HepG2 (cell line): ENCODE data around the gene ADCY9. TPM values are rescaled to one million over a fixed set of nuclear protein-coding genes. Genes with fewer than 3 reads are reported as not detected.

Experiments
- HOXA9 ChIP-seq: sonication (generic); formaldehyde crosslinking; IDR thresholded peaks from 2 replicates; pipeline ENCODE4 v1.8.1; 2022; ENCODE audit warnings: missing genetic modification reagents, mild to moderate bottlenecking, moderate library complexity, borderline replicate concordance
- KLF11 ChIP-seq: IDR thresholded peaks from 2 replicates; pipeline ENCODE4 v1.6.1; 2016; ENCODE audit warnings: missing compliant biosample characterization
- MED8 ChIP-seq: sonication (generic); formaldehyde crosslinking; IDR thresholded peaks from 2 replicates; pipeline ENCODE4 v1.8.1; 2023; ENCODE audit warnings: mild to moderate bottlenecking, missing genetic modification reagents; ENCODE audit not compliant: insufficient replicate concordance
- MTA1 ChIP-seq: sonication (generic); formaldehyde crosslinking; IDR thresholded peaks from 2 replicates; pipeline ENCODE4 v1.4.0; 2020; ENCODE audit warnings: missing genetic modification reagents, mild to moderate bottlenecking, borderline replicate concordance
- NFKB2 ChIP-seq: sonication (generic); formaldehyde crosslinking; IDR thresholded peaks from 2 replicates; pipeline ENCODE4 v1.4.0; 2020; ENCODE audit warnings: missing genetic modification reagents, borderline replicate concordance
- NR2F6 ChIP-seq, 2 experiments: IDR thresholded peaks; 2 replicates each; pipeline ENCODE4 v1.6.1; 2016; ENCODE audit warnings: antibody characterized with exemption in 1 of 2, mild to moderate bottlenecking in 1 of 2
- RNF2 ChIP-seq: fragments of 450-650 bp; conservative IDR thresholded peaks from 2 replicates; pipeline ENCODE4 v1.6.1; 2016; ENCODE audit warnings: low read depth
- SKI ChIP-seq: fragments of 450-650 bp; IDR thresholded peaks from one replicate; pipeline ENCODE4 v1.6.1; 2018; ENCODE audit warnings: mild to moderate bottlenecking; ENCODE audit not compliant: partially characterized antibody
- SOX6 ChIP-seq, 2 experiments: fragments of 450-650 bp in 1 of 2; sonication (generic) in 1 of 2; formaldehyde crosslinking in 1 of 2; IDR thresholded peaks; 2 replicates each; pipeline versions ENCODE4 v1.4.0 to v1.6.1; 2017 to 2020; ENCODE audit warnings: antibody characterized with exemption in 1 of 2, mild to moderate bottlenecking in 1 of 2, missing genetic modification reagents in 1 of 2
- SRY ChIP-seq: sonication (generic); formaldehyde crosslinking; IDR thresholded peaks from 2 replicates; pipeline ENCODE4 v1.8.0; 2022; ENCODE audit warnings: mild to moderate bottlenecking, missing genetic modification reagents
- ZC3H4 ChIP-seq: sonication (generic); formaldehyde crosslinking; IDR thresholded peaks from 2 replicates; pipeline ENCODE4 v1.4.0; 2020; ENCODE audit warnings: missing genetic modification reagents, borderline replicate concordance
- ZNF326 ChIP-seq: sonication (generic); formaldehyde crosslinking; IDR thresholded peaks from 2 replicates; pipeline ENCODE4 v1.4.0; 2020; ENCODE audit warnings: missing genetic modification reagents, borderline replicate concordance
- ZNF546 ChIP-seq: sonication (generic); formaldehyde crosslinking; conservative IDR thresholded peaks from 2 replicates; pipeline ENCODE4 v1.8.1; 2023; ENCODE audit warnings: mild to moderate bottlenecking, missing genetic modification reagents
- ZNF713 ChIP-seq: sonication (generic); formaldehyde crosslinking; IDR thresholded peaks from 2 replicates; pipeline ENCODE4 v1.4.0; 2020; ENCODE audit warnings: mild to moderate bottlenecking, missing genetic modification reagents
- ZNF766 ChIP-seq: sonication (generic); formaldehyde crosslinking; IDR thresholded peaks from 2 replicates; pipeline ENCODE4 v1.5.0; 2020; ENCODE audit warnings: missing genetic modification reagents, borderline replicate concordance
- ZSCAN22 ChIP-seq: sonication (generic); formaldehyde crosslinking; IDR thresholded peaks from 2 replicates; pipeline ENCODE4 v1.4.0; 2020; ENCODE audit warnings: mild to moderate bottlenecking, missing genetic modification reagents
- polyA plus RNA-seq, 8 experiments: library from polyadenylated mRNA; depleted of rRNA in 3 of 8; stranded (reverse) in 7 of 8; unstranded in 1 of 8; fragments of >200 nt; fragmentation: Illumina TruSeq in 4 of 8; extraction: Trizol in 4 of 8; gene quantifications; 2 replicates each; pipeline versions ENCODE4 v1.2.1 to v1.2.3, GENCODE V29; 2011 to 2016; ENCODE audit warnings: low read depth in 4 of 8, missing spikeins in 1 of 8, mixed read lengths in 1 of 8; ENCODE audit not compliant: insufficient read depth in 1 of 8
- total RNA-seq, 5 experiments: library from RNA; depleted of rRNA; stranded (reverse); fragments of >200 nt; fragmentation: Illumina TruSeq; extraction: Trizol; gene quantifications; 2 replicates each; pipeline ENCODE4 v1.2.3, GENCODE V29; 2016; ENCODE audit warnings: low read depth in 1 of 5
- TF ChIP-seq, protein P1 (sequence below): sonication (generic); formaldehyde crosslinking; IDR thresholded peaks from 2 replicates; pipeline ENCODE4 v1.4.0; 2020; ENCODE audit warnings: missing genetic modification reagents
- TF ChIP-seq, protein P2 (sequence below): sonication (generic); formaldehyde crosslinking; IDR thresholded peaks from 2 replicates; pipeline ENCODE4 v1.4.0; 2020; ENCODE audit warnings: low read depth, mild to moderate bottlenecking, missing genetic modification reagents
- TF ChIP-seq, protein P3 (sequence below): sonication (generic); formaldehyde crosslinking; IDR thresholded peaks from 2 replicates; pipeline ENCODE4 v1.5.1; 2020; ENCODE audit warnings: missing genetic modification reagents, mild to moderate bottlenecking, borderline replicate concordance
- TF ChIP-seq, protein P4 (sequence below): sonication (generic); formaldehyde crosslinking; IDR thresholded peaks from 2 replicates; pipeline ENCODE4 v1.5.1; 2020; ENCODE audit warnings: missing genetic modification reagents, mild to moderate bottlenecking, borderline replicate concordance

The ADCY9 gene
- total and polyA plus RNA-seq, 2 of the 13 experiments (the other 11 are each of a cell fraction or from before 2014, with no cell fraction given), result 11.2 to 13.9 TPM

DNA sequence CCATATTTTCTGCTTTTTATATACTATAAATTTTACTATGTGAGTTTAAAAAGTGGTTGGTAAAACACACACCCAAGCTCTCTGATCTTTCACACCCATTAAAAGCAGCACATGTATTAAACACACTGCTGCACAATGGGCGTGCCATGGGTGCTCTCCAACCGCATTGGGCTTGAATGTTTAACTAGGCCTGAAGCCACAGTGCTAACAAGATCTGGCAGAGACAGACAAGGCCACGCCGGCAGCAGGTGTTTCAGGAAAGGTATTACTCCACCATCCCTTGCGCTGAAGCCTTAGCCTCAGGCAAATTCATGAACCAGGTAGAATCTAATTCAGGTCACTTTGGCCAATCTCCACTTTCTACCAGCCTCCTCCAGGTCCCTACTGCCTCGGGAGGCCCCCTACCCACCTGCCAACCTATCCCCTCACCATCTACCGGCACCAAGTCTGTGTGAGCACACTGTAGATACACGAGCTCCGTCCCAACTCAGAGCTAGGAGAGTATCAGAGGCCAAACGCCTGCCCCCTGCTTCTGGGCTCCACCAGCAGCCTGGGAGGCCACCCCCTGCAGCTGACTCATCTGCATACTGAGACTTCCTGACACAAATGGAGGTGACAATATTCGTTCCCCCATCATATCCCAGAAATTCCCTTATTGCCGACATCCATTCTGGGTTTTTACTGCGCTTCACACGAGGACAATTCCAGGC is 95.0 kb downstream of the ADCY9 start (continued):
- TF ChIP-seq SOX6 (IDR thresholded peaks at IDR 0.05), result no peak
- TF ChIP-seq SOX6 (CRISPR knock-in tag; IDR thresholded peaks at IDR 0.05), result peak; percentile 48
- TF ChIP-seq NR2F6 (IDR thresholded peaks at IDR 0.05), result no peak
- 0 out of 2 replicates have a peak, but pooled peaks have one; percentile 38 for TF ChIP-seq NR2F6 (CRISPR knock-in tag; IDR thresholded peaks at IDR 0.05)
- TF ChIP-seq HOXA9 (CRISPR knock-in tag), result no peak
- TF ChIP-seq MED8 (CRISPR knock-in tag), result no peak
- 0 out of 2 replicates have a peak, but pooled peaks have one; percentile 41 for TF ChIP-seq SRY
- TF ChIP-seq ZSCAN22, result no peak
- TF ChIP-seq MTA1 (CRISPR knock-in tag), result no peak
- no peak for TF ChIP-seq ZNF713
- TF ChIP-seq ZNF326, result no peak
- TF ChIP-seq, protein P1, sequence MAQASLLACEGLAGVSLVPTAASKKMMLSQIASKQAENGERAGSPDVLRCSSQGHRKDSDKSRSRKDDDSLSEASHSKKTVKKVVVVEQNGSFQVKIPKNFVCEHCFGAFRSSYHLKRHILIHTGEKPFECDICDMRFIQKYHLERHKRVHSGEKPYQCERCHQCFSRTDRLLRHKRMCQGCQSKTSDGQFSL (CRISPR knock-in tag), result no peak
- TF ChIP-seq, protein P2, sequence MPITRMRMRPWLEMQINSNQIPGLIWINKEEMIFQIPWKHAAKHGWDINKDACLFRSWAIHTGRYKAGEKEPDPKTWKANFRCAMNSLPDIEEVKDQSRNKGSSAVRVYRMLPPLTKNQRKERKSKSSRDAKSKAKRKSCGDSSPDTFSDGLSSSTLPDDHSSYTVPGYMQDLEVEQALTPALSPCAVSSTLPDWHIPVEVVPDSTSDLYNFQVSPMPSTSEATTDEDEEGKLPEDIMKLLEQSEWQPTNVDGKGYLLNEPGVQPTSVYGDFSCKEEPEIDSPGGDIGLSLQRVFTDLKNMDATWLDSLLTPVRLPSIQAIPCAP (CRISPR knock-in tag), result no peak
- peak; percentile 69; the same call in 1 of the 2 replicates for TF ChIP-seq ZNF766 (CRISPR knock-in tag)
- no peak for TF ChIP-seq ZC3H4
- peak; percentile 72; the same call in 1 of the 2 replicates for TF ChIP-seq NFKB2
- TF ChIP-seq SKI, result no peak
- 0 out of 2 replicates have a peak, but pooled peaks have one; percentile 49 for TF ChIP-seq ZNF546
- peak; percentile 74 for TF ChIP-seq RNF2
- TF ChIP-seq, protein P3, sequence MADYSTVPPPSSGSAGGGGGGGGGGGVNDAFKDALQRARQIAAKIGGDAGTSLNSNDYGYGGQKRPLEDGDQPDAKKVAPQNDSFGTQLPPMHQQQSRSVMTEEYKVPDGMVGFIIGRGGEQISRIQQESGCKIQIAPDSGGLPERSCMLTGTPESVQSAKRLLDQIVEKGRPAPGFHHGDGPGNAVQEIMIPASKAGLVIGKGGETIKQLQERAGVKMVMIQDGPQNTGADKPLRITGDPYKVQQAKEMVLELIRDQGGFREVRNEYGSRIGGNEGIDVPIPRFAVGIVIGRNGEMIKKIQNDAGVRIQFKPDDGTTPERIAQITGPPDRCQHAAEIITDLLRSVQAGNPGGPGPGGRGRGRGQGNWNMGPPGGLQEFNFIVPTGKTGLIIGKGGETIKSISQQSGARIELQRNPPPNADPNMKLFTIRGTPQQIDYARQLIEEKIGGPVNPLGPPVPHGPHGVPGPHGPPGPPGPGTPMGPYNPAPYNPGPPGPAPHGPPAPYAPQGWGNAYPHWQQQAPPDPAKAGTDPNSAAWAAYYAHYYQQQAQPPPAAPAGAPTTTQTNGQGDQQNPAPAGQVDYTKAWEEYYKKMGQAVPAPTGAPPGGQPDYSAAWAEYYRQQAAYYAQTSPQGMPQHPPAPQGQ (CRISPR knock-in tag), result no peak
- TF ChIP-seq, protein P4, sequence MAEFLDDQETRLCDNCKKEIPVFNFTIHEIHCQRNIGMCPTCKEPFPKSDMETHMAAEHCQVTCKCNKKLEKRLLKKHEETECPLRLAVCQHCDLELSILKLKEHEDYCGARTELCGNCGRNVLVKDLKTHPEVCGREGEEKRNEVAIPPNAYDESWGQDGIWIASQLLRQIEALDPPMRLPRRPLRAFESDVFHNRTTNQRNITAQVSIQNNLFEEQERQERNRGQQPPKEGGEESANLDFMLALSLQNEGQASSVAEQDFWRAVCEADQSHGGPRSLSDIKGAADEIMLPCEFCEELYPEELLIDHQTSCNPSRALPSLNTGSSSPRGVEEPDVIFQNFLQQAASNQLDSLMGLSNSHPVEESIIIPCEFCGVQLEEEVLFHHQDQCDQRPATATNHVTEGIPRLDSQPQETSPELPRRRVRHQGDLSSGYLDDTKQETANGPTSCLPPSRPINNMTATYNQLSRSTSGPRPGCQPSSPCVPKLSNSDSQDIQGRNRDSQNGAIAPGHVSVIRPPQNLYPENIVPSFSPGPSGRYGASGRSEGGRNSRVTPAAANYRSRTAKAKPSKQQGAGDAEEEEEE (CRISPR knock-in tag), result no peak
- no peak for TF ChIP-seq KLF11 (CRISPR knock-in tag)
